Measurements from ENCODE around the gene ITGA11.
"Not testable (repeated sequence)": the region's sequence is repeated elsewhere in the genome, so short reads cannot be mapped to it uniquely, and the experiment has no call there.

ITGA11 gene

GRCh38 chr15:68400066-68400456, 31.9 kb downstream of the ITGA11 start:
- H3K4me3 ChIP-seq (ENCODE audit: low read depth, low read length) = no peak overlapping the region
- no peak for DNase-seq (ENCODE audit: low read depth)

GRCh38 chr15:68399096-68400065, 32.6 kb downstream of the ITGA11 start:
- no peak for DNase-seq (ENCODE audit: low read depth)
- H3K4me3 ChIP-seq (ENCODE audit: low read depth, low read length) = no peak overlapping the region

- not testable (repeated sequence) for H3K4me3 ChIP-seq (ENCODE audit: low read depth, low read length); DNase-seq (ENCODE audit: low read depth)
Observed at GRCh38 chr15:68397999-68398398, 34.0 kb downstream of the ITGA11 start.

- no peak overlapping the region for H3K4me3 ChIP-seq (ENCODE audit: low read depth, low read length)
- no peak for DNase-seq (ENCODE audit: low read depth)
Observed at GRCh38 chr15:68396068-68396467, 35.9 kb downstream of the ITGA11 start.

- no peak for DNase-seq (ENCODE audit: low read depth)
- H3K4me3 ChIP-seq (ENCODE audit: low read depth, low read length) = no peak overlapping the region
Observed at GRCh38 chr15:68391121-68391520, 40.8 kb downstream of the ITGA11 start.

GRCh38 chr15:68389936-68390817, 41.8 kb downstream of the ITGA11 start:
- no peak overlapping the region for H3K4me3 ChIP-seq (ENCODE audit: low read depth, low read length)
- peak; percentile 63 for DNase-seq (ENCODE audit: low read depth)

GRCh38 chr15:68389041-68389930, 42.7 kb downstream of the ITGA11 start:
- DNase-seq (ENCODE audit: low read depth) = no peak
- no peak overlapping the region for H3K4me3 ChIP-seq (ENCODE audit: low read depth, low read length)

GRCh38 chr15:68387381-68388143, 44.4 kb downstream of the ITGA11 start:
- no peak for DNase-seq (ENCODE audit: low read depth)
- no peak overlapping the region for H3K4me3 ChIP-seq (ENCODE audit: low read depth, low read length)

GRCh38 chr15:68386587-68387288, 45.2 kb downstream of the ITGA11 start:
- no peak overlapping the region for H3K4me3 ChIP-seq (ENCODE audit: low read depth, low read length)
- no peak for DNase-seq (ENCODE audit: low read depth)

- H3K4me3 ChIP-seq (ENCODE audit: low read depth, low read length) = no peak overlapping the region
- DNase-seq (ENCODE audit: low read depth) = no peak
Observed at GRCh38 chr15:68385671-68386586, 46.0 kb downstream of the ITGA11 start.

GRCh38 chr15:68385240-68385561, 46.8 kb downstream of the ITGA11 start:
- H3K4me3 ChIP-seq (ENCODE audit: low read depth, low read length) = no peak overlapping the region
- no peak for DNase-seq (ENCODE audit: low read depth)

GRCh38 chr15:68384451-68385239, 47.3 kb downstream of the ITGA11 start:
- peak; percentile 78 for DNase-seq (ENCODE audit: low read depth)
- H3K4me3 ChIP-seq (ENCODE audit: low read depth, low read length) = no peak overlapping the region

- H3K4me3 ChIP-seq (ENCODE audit: low read depth, low read length) = no peak overlapping the region
Observed at GRCh38 chr15:68383161-68384074, 48.5 kb downstream of the ITGA11 start.

GRCh38 chr15:68382286-68383007, 49.5 kb downstream of the ITGA11 start:
- no peak for DNase-seq (ENCODE audit: low read depth)

More at GRCh38 chr15:68383161-68384074, 48.5 kb downstream of the ITGA11 start:
- no peak for DNase-seq (ENCODE audit: low read depth)

GRCh38 chr15:68380456-68380855, 51.5 kb downstream of the ITGA11 start:
- DNase-seq (ENCODE audit: low read depth) = no peak

More at GRCh38 chr15:68382286-68383007, 49.5 kb downstream of the ITGA11 start:
- no peak overlapping the region for H3K4me3 ChIP-seq (ENCODE audit: low read depth, low read length)

More at GRCh38 chr15:68380456-68380855, 51.5 kb downstream of the ITGA11 start:
- H3K4me3 ChIP-seq (ENCODE audit: low read depth, low read length) = no peak overlapping the region
